VCaP (cell line): ENCODE measurements around the gene ROR2.
"Not testable (repeated sequence)": the region's sequence is repeated elsewhere in the genome, so short reads cannot be mapped to it uniquely, and the experiment has no call there.

Experiments
- H3K27ac ChIP-seq: fragments of 450-650 bp; 2 replicates; pipeline ENCODE4 v1.5.1; 2017
- TF ChIP-seq, protein P1 (sequence below): fragments of 450-650 bp; conservative IDR thresholded peaks from 2 replicates; pipeline ENCODE4 v1.5.1; 2017; ENCODE audit warnings: mild to moderate bottlenecking, moderate library complexity

The ROR2 gene

DNA sequence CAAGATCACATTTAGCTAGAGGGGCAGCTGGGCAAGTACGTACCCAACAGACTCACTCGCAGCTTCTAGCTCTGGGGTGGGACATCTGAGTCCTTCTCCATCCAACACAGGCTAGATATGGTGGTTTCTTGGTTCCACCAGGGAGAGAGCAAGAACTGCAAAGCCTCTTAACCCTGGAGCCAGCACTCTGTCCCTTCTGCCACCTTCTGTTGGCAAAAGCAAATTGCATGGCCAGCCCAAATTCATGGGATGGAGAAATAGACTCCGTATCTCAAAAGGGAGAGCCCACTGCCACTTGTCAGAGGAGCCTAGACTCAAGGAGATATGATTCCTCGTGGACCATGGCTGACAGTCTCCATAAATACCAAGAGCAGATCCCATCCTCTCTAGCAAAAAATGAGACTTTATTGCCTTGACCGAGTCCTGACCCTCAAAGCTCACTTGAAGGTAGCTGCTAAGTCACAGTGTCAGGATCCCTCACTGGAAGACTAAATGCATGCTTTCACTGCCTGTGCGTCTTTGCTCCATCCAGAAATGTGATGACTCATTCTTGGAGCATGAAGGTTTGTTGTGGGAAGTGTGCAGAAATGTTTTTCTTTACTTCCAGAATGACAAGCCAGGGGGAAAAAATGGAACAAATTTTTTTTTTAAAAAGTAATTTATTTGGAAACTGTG, 28.8 kb upstream of the ROR2 start:
- TF ChIP-seq, protein P1, sequence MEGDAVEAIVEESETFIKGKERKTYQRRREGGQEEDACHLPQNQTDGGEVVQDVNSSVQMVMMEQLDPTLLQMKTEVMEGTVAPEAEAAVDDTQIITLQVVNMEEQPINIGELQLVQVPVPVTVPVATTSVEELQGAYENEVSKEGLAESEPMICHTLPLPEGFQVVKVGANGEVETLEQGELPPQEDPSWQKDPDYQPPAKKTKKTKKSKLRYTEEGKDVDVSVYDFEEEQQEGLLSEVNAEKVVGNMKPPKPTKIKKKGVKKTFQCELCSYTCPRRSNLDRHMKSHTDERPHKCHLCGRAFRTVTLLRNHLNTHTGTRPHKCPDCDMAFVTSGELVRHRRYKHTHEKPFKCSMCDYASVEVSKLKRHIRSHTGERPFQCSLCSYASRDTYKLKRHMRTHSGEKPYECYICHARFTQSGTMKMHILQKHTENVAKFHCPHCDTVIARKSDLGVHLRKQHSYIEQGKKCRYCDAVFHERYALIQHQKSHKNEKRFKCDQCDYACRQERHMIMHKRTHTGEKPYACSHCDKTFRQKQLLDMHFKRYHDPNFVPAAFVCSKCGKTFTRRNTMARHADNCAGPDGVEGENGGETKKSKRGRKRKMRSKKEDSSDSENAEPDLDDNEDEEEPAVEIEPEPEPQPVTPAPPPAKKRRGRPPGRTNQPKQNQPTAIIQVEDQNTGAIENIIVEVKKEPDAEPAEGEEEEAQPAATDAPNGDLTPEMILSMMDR: peak; percentile 54
- H3K27ac ChIP-seq: no peak overlapping the region

DNA sequence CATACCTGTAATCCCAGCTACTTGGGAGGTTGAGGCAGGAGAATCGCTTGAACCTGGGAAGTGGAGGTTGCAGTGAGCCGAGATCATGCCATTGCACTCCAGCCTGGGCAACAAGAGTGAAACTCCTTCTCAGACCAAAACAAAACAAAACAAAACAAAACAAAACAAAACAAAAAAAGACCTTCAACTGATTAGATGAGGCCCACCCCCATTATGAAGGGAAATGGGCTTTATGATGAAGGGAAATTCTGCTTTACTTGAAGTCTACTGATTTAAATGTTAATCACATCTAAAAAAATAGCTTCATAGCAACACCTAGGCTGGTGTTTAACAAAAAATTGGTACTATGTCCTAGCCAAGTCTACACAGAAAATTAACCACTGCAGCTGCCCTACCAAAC, 25.2 kb upstream of the ROR2 start:
- not testable (repeated sequence) for H3K27ac ChIP-seq

DNA sequence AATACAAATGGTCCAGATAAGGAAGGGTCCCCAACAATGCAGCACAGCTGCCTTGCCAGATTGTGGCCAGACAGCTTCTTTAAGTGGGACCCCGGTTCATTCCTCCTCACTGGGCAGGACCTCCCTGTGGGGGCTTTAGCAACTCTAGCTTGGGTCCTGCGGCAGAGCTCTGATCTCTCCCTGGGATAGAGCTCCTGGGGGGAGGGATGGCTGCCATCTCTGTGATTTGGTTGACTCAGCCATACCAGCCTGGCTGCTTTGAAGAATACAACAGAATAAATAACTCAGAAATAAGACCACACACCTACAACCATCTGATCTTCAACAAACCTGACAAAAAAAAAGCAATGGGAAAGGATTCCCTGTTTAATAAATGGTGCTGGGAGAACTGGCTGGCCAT, 22.7 kb upstream of the ROR2 start:
- TF ChIP-seq, protein P1: no peak
- H3K27ac ChIP-seq: no peak overlapping the region

DNA sequence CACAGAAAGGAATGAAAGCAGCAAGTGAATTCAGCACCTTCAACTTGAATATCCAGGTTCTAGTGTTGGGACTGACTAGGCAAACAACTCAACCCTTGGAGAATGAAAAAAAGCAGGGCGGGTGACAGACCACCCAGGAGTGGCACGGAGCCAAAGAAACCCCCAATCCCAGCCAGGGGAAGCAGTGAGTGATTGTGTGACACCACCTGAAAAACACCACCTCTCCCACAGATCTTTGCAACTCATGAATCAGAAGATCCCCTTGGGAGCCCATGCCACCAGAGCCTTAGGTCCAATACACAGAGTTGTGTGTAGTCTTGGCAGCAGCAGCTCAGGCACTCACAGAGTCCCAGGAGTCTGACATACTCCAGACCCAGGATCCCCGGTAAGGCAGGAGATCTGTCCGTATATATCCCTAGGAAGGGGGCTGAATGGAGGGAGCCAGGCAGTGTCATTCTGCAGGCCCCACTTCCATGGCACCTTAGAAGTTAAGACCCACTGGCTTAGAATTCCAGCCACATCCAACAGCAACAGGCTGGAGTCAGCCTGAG, 22.1 kb upstream of the ROR2 start:
- no peak overlapping the region for H3K27ac ChIP-seq
- TF ChIP-seq, protein P1: no peak

DNA sequence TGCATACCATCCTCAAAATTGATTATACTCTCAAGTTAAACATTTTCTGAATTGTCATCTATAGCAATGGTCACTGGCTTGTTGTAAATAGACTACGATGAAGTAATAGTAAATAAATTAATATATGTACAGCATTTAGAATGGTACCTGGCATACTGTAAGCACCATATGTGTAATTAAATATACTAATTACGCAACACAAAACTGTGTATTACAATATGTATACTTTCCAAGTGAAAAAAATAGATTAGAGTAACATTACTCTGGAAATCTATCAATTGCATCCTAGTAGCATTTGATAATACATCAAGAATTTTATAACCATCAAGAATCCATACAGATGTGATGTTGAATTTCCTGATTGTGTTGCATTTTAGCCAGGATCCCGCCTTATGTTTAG, 17.2 kb upstream of the ROR2 start:
- no peak overlapping the region for H3K27ac ChIP-seq
- TF ChIP-seq, protein P1: no peak

DNA sequence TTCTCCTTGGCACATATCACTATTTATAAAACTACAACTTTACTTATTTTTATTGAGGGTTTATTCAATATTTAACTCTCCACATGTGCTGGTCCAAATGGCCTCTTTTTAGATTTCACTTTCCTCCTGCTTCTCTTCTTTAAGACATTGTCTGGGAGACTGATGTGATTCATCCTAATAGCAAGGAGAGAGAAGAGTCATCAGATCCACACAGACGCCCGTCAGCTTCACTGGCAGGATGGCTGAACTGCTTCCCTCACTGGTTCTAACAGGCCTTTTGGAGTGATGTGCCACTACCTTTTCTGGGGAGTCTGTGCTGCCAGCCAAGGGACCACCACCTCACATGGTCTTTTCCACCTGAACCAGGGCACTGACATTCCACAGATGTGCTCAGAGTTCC, 16.5 kb upstream of the ROR2 start:
- TF ChIP-seq, protein P1: no peak
- H3K27ac ChIP-seq: no peak overlapping the region

DNA sequence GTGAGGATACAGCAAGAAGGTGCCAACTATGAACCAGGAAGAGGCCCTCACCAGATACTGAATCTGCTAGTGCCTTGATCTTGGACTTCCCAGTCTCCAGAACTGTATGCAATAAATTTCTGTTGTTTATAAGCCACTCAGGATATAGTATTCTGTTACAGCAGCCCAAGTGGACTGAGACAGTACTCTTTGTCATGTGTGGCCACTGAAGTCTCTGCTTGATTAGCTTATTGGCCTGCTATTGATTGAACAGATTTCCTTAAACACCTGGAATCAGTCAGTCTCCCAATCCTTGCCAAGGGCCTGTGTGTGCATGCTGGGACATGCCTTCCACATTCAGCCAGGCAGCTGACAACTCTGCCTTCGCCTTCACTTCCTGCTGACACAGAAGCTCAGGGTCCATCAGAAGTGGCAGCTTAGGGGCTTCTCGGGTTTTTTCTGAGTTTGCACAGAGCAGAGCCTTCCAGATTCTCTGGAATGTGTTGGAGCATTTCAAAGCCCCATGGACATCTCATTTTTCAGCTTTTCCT, 13.7 kb upstream of the ROR2 start:
- H3K27ac ChIP-seq: no peak overlapping the region
- TF ChIP-seq, protein P1: no peak

DNA sequence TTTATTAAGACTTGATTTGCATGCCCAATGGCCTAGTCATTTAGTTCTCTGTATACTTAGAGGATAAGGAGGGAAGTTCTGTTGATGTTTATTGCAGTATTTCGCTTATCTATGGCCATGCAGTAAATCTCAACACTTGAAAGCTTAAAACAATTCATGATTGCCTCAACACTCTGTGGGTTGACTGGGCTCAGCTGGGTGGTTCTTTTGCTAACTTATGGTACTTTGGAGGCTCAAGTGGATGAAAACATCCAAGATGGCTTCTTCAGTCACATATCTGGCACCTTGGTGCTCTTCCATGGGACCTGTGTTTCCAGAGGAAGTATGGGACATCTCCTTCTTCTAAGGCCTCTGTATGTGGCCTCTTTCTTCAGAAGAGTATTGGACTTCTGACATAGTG, 10.3 kb upstream of the ROR2 start:
- H3K27ac ChIP-seq: no peak overlapping the region
- TF ChIP-seq, protein P1: no peak
